ENCODE results near the gene UQCRQ.
A peak's percentile ranks its signal among the peaks of the same experiment; 100 is the strongest.

UQCRQ gene

DNA sequence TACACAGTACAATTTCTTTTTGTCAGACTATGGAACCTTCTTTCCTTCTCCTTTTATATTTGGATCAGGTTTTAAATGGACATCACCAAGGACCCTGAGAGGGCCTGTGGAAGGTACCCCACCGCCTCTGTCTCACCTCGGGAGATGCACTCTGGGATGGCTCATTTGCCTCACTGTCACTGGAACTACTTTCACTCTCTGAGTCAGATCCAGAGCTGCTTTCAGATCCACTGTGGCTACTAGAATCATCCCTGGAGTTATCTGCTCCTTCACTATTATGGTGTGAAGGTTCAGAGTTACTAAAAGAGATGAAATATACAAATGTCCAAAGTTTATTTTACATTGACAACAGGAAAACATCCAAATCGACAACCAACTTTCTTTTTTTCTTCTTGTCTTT lies 31.7 kb downstream of the UQCRQ start:
- ATAC-seq = no peak
- TF ChIP-seq ARNTL (CRISPR knock-in tag; IDR thresholded peaks at IDR 0.05; ENCODE audit: borderline replicate concordance, low read depth) (no peak), PPARA (CRISPR knock-in tag; IDR thresholded peaks at IDR 0.05; ENCODE audit: borderline replicate concordance) (no peak), ZNF565 (CRISPR knock-in tag; conservative IDR thresholded peaks at IDR 0.05; ENCODE audit: low read depth) (no peak), SNAI2 (CRISPR knock-in tag; IDR thresholded peaks at IDR 0.05) (no peak), PATZ1 (CRISPR knock-in tag; IDR thresholded peaks at IDR 0.05; ENCODE audit: borderline replicate concordance) (no peak), ZFP3 (CRISPR knock-in tag; IDR thresholded peaks at IDR 0.05) (no peak), ZNF70 (CRISPR knock-in tag; IDR thresholded peaks at IDR 0.05) (no peak), ZC3H10 (CRISPR knock-in tag; IDR thresholded peaks at IDR 0.05) (no peak), ISL1 (CRISPR knock-in tag; IDR thresholded peaks at IDR 0.05) (no peak), TCF4 (CRISPR knock-in tag; IDR thresholded peaks at IDR 0.05; ENCODE audit: borderline replicate concordance) (no peak), ZNF8 (CRISPR knock-in tag; IDR thresholded peaks at IDR 0.05) (no peak), TSHZ2 (CRISPR knock-in tag; IDR thresholded peaks at IDR 0.05) (no peak), ZFP30 (CRISPR knock-in tag; IDR thresholded peaks at IDR 0.05) (no peak), CREB5 (CRISPR knock-in tag; IDR thresholded peaks at IDR 0.05; ENCODE audit: low read depth) (no peak)
- TF ChIP-seq, protein P1, sequence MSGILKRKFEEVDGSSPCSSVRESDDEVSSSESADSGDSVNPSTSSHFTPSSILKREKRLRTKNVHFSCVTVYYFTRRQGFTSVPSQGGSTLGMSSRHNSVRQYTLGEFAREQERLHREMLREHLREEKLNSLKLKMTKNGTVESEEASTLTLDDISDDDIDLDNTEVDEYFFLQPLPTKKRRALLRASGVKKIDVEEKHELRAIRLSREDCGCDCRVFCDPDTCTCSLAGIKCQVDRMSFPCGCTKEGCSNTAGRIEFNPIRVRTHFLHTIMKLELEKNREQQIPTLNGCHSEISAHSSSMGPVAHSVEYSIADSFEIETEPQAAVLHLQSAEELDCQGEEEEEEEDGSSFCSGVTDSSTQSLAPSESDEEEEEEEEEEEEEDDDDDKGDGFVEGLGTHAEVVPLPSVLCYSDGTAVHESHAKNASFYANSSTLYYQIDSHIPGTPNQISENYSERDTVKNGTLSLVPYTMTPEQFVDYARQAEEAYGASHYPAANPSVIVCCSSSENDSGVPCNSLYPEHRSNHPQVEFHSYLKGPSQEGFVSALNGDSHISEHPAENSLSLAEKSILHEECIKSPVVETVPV (CRISPR knock-in tag; IDR thresholded peaks at IDR 0.05) = no peak

DNA sequence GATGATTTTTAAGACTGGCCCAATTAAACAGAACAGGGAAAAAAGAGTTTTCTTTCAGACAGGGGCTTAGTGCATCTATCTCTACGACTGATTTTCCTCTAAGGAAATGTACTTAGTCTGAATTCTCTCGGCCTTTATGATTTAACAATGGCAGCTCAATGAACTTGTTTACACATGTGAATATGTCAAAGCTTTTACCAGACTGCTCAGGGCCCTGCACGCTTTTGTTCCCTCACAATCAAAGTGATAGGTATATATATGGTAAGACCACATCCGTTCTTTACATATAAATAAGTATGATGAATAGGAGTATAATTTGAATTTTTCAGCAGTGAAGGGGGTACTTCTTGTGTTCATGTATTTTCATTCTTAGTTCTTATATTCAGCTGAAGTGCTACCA lies 34.6 kb downstream of the UQCRQ start:
- ATAC-seq = no peak
- no peak for TF ChIP-seq ESRRG (CRISPR knock-in tag; IDR thresholded peaks at IDR 0.05)

- ATAC-seq = 0 out of 3 replicates have a peak, but pooled peaks have one; percentile 26
- TF ChIP-seq ZFP3 (CRISPR knock-in tag; IDR thresholded peaks at IDR 0.05) (no peak), ZNF8 (CRISPR knock-in tag; IDR thresholded peaks at IDR 0.05) (no peak), OSR1 (CRISPR knock-in tag; IDR thresholded peaks at IDR 0.05) (no peak), GLIS3 (CRISPR knock-in tag; IDR thresholded peaks at IDR 0.05) (no peak), SNAI2 (CRISPR knock-in tag; IDR thresholded peaks at IDR 0.05) (no peak), CSDC2 (CRISPR knock-in tag; IDR thresholded peaks at IDR 0.05) (no peak), ARNTL (CRISPR knock-in tag; IDR thresholded peaks at IDR 0.05; ENCODE audit: borderline replicate concordance, low read depth) (no peak), ESRRG (CRISPR knock-in tag; IDR thresholded peaks at IDR 0.05) (no peak), CREB5 (CRISPR knock-in tag; IDR thresholded peaks at IDR 0.05; ENCODE audit: low read depth) (no peak), PATZ1 (CRISPR knock-in tag; IDR thresholded peaks at IDR 0.05; ENCODE audit: borderline replicate concordance) (no peak), TOX (CRISPR knock-in tag; IDR thresholded peaks at IDR 0.05; ENCODE audit: borderline replicate concordance) (no peak), ZNF565 (CRISPR knock-in tag; conservative IDR thresholded peaks at IDR 0.05; ENCODE audit: low read depth) (no peak), TCF4 (CRISPR knock-in tag; IDR thresholded peaks at IDR 0.05; ENCODE audit: borderline replicate concordance) (no peak), RARB (CRISPR knock-in tag; IDR thresholded peaks at IDR 0.05) (no peak), ISL1 (CRISPR knock-in tag; IDR thresholded peaks at IDR 0.05) (no peak), POU6F1 (CRISPR knock-in tag; IDR thresholded peaks at IDR 0.05; ENCODE audit: borderline replicate concordance, low read depth) (no peak), PPARA (CRISPR knock-in tag; IDR thresholded peaks at IDR 0.05; ENCODE audit: borderline replicate concordance) (no peak)
- TF ChIP-seq, protein P1 (CRISPR knock-in tag; IDR thresholded peaks at IDR 0.05) = no peak
Observed at GRCh38 chr5:132901730-132902129, 35.3 kb downstream of the UQCRQ start.

Data from SK-N-SH treated with all-trans-retinoic acid at 6 μM for 48 hours (cell line).